H7 (cell line): Measurements from ENCODE around the gene CBX4. TPM values are rescaled to one million over a fixed set of nuclear protein-coding genes. Genes with fewer than 3 reads are reported as not detected.

ENCODE experiments used
- DNase-seq: peaks from one replicate; pipeline ENCODE4 v3.0.0; 2012
- H3K27me3 ChIP-seq: 2 replicates; pipeline ENCODE4 v1.6.0; 2011; ENCODE audit warnings: mild to moderate bottlenecking, low read length; ENCODE audit not compliant: control insufficient read depth, insufficient read depth
- H3K36me3 ChIP-seq: replicated peaks from 2 replicates; pipeline ENCODE4 v1.5.1; 2011; ENCODE audit warnings: low read length; ENCODE audit not compliant: control insufficient read depth, insufficient read depth
- H3K4me3 ChIP-seq: 2 replicates; pipeline ENCODE4 v1.5.1; 2011; ENCODE audit warnings: low read depth, mild to moderate bottlenecking, control low read depth, low read length, moderate library complexity; ENCODE audit not compliant: insufficient read depth
- total RNA-seq: library from RNA; depleted of rRNA; stranded (reverse); fragments of >200 nt; shearing (Covaris generic); gene quantifications from 2 replicates; pipeline ENCODE4 v1.2.3, GENCODE V29; 2014

Gene CBX4
- total RNA-seq, 1 experiment from 2014 or later = 6.4 TPM

GRCh38 chr17:79800325-79801155 lies 38.7 kb downstream of the CBX4 start:
- peak; percentile 90 for DNase-seq
- H3K27me3 ChIP-seq = peaks cover 92% of the 10 kb centered on the region
- peak overlapping the region; percentile 5 for H3K4me3 ChIP-seq
- H3K36me3 ChIP-seq = no peaks in the 10 kb centered on the region

- no peaks in the 10 kb centered on the region for H3K36me3 ChIP-seq
- no peak overlapping the region for H3K4me3 ChIP-seq
- H3K27me3 ChIP-seq = peaks cover 92% of the 10 kb centered on the region
- peak; percentile 64 for DNase-seq
These were observed 39.5 kb downstream of the CBX4 start for GRCh38 chr17:79799538-79800324.

GRCh38 chr17:79799174-79799537 lies 40.1 kb downstream of the CBX4 start:
- peak; percentile 73 for DNase-seq
- Histone ChIP-seq H3K27me3 (peaks cover 92% of the 10 kb centered on the region), H3K4me3 (no peak overlapping the region), H3K36me3 (no peaks in the 10 kb centered on the region)

GRCh38 chr17:79798299-79799173 lies 40.7 kb downstream of the CBX4 start:
- peak; percentile 79 for DNase-seq
- peaks cover 92% of the 10 kb centered on the region for H3K27me3 ChIP-seq

GRCh38 chr17:79797492-79798298 lies 41.5 kb downstream of the CBX4 start:
- no peak for DNase-seq
- Histone ChIP-seq H3K4me3 (peak overlapping the region; percentile 40), H3K36me3 (no peaks in the 10 kb centered on the region), H3K27me3 (peaks cover 92% of the 10 kb centered on the region)

More at GRCh38 chr17:79798299-79799173, 40.7 kb downstream of the CBX4 start:
- Histone ChIP-seq H3K36me3 (no peaks in the 10 kb centered on the region), H3K4me3 (peak overlapping the region; percentile 28)

- peaks cover 91% of the 10 kb centered on the region for H3K27me3 ChIP-seq
- peak; percentile 100 for DNase-seq
- no peaks in the 10 kb centered on the region for H3K36me3 ChIP-seq
- H3K4me3 ChIP-seq = peak within 1 kb of the TSS; percentile 71
These were observed 42.3 kb downstream of the CBX4 start, which contains the start of gene CBX8 for GRCh38 chr17:79796763-79797491. Gene CBX8 (minus strand): TSS chr17:79797077. CDS start chr17:79796998, 79 bp downstream.

GRCh38 chr17:79796444-79796762 lies 42.8 kb downstream of the CBX4 start:
- no peaks in the 10 kb centered on the region for H3K36me3 ChIP-seq
- H3K4me3 ChIP-seq = peak overlapping the region; percentile 71
- peaks cover 91% of the 10 kb centered on the region for H3K27me3 ChIP-seq
- DNase-seq = no peak

GRCh38 chr17:79795795-79796443 lies 43.3 kb downstream of the CBX4 start:
- Histone ChIP-seq H3K36me3 (no peaks in the 10 kb centered on the region), H3K27me3 (peaks cover 91% of the 10 kb centered on the region), H3K4me3 (peak overlapping the region; percentile 71)
- peak; percentile 49 for DNase-seq

- Histone ChIP-seq H3K36me3 (no peaks in the 10 kb centered on the region), H3K27me3 (peaks cover 91% of the 10 kb centered on the region), H3K4me3 (peak overlapping the region; percentile 20; the same call in 1 of the 2 replicates)
- DNase-seq = peak; percentile 74
These were observed 44.4 kb downstream of the CBX4 start for GRCh38 chr17:79794659-79795511.

- H3K36me3 ChIP-seq = no peaks in the 10 kb centered on the region
- peak; percentile 94 for DNase-seq
- peaks cover 91% of the 10 kb centered on the region for H3K27me3 ChIP-seq
- H3K4me3 ChIP-seq = no peak overlapping the region
These were observed 45.3 kb downstream of the CBX4 start for GRCh38 chr17:79793924-79794304.

- Histone ChIP-seq H3K36me3 (no peaks in the 10 kb centered on the region), H3K4me3 (peak overlapping the region; percentile 24), H3K27me3 (peaks cover 91% of the 10 kb centered on the region)
- DNase-seq = peak; percentile 88
These were observed 46.0 kb downstream of the CBX4 start for GRCh38 chr17:79792984-79793923.
